HG03565 (cell line): ENCODE measurements around the gene ZMIZ2.
"Not testable (repeated sequence)": the region's sequence is repeated elsewhere in the genome, so short reads cannot be mapped to it uniquely, and the experiment has no call there.

ENCODE experiments used
- ATAC-seq: cut with Tn5 transposase; IDR thresholded peaks from one replicate; pipeline ENCODE4 v1.9.1; 2021; ENCODE audit warnings: mild to moderate bottlenecking, moderate library complexity; ENCODE audit not compliant: unreplicated experiment

ZMIZ2 gene

GRCh38 chr7:44799939-44800338 lies 51.3 kb downstream of the ZMIZ2 start:
- no peak for ATAC-seq

- ATAC-seq = no peak
These were observed 53.2 kb downstream of the ZMIZ2 start for GRCh38 chr7:44801890-44802289.

- no peak for ATAC-seq
These were observed 53.9 kb downstream of the ZMIZ2 start for GRCh38 chr7:44802418-44803025.

GRCh38 chr7:44803828-44804519 lies 55.3 kb downstream of the ZMIZ2 start:
- ATAC-seq = not testable (repeated sequence)

- ATAC-seq = no peak
These were observed 57.3 kb downstream of the ZMIZ2 start for GRCh38 chr7:44805950-44806349.

- ATAC-seq = no peak
These were observed 60.3 kb downstream of the ZMIZ2 start for GRCh38 chr7:44808914-44809393.

GRCh38 chr7:44811093-44811492 lies 62.4 kb downstream of the ZMIZ2 start:
- ATAC-seq = no peak

GRCh38 chr7:44811571-44811970 lies 62.9 kb downstream of the ZMIZ2 start:
- no peak for ATAC-seq

GRCh38 chr7:44814919-44815318 lies 66.3 kb downstream of the ZMIZ2 start:
- no peak for ATAC-seq

GRCh38 chr7:44819292-44819691 lies 70.6 kb downstream of the ZMIZ2 start:
- ATAC-seq = no peak
